MM.1S (cell line): Measurements from ENCODE around the gene AFG3L2.
A peak's percentile ranks its signal among the peaks of the same experiment; 100 is the strongest.

Experiments
- DNase-seq: peaks from one replicate; pipeline ENCODE4 v3.0.0-alpha.2; 2015
- H2AFZ ChIP-seq: fragments of 300-600 bp; sonication (generic); 2 replicates; pipeline ENCODE4 v1.6.0; 2016; ENCODE audit warnings: antibody characterized with exemption, low read length
- H3F3A ChIP-seq: fragments of 300-600 bp; sonication (generic); 2 replicates; pipeline ENCODE4 v1.6.1; 2016; ENCODE audit warnings: mild to moderate bottlenecking, antibody characterized with exemption, low read length, moderate library complexity, mixed read lengths; ENCODE audit not compliant: insufficient read depth
- H3K27ac ChIP-seq: fragments of 300-600 bp; sonication (generic); 2 replicates; pipeline ENCODE4 v1.5.1; 2016; ENCODE audit warnings: mild to moderate bottlenecking, low read length
- H3K27me3 ChIP-seq: fragments of 300-600 bp; sonication (generic); replicated peaks from 2 replicates; pipeline ENCODE4 v1.6.0; 2016; ENCODE audit warnings: low read length; ENCODE audit not compliant: insufficient read depth
- H3K36me3 ChIP-seq: fragments of 300-600 bp; sonication (generic); replicated peaks from 2 replicates; pipeline ENCODE4 v1.6.1; 2016; ENCODE audit warnings: mild to moderate bottlenecking, low read length, mixed read lengths; ENCODE audit not compliant: insufficient read depth
- H3K4me1 ChIP-seq: fragments of 300-600 bp; sonication (generic); 2 replicates; pipeline ENCODE4 v1.6.1; 2016; ENCODE audit warnings: low read length, mixed read lengths
- H3K4me2 ChIP-seq: fragments of 300-600 bp; sonication (generic); 2 replicates; pipeline ENCODE4 v1.6.0; 2016; ENCODE audit warnings: low read depth, low read length
- H3K4me3 ChIP-seq: fragments of 300-600 bp; sonication (generic); 2 replicates; pipeline ENCODE4 v1.5.1; 2016; ENCODE audit warnings: low read length, mixed read lengths
- H3K79me2 ChIP-seq: fragments of 300-600 bp; sonication (generic); 2 replicates; pipeline ENCODE4 v1.6.1; 2016; ENCODE audit warnings: mixed run types, low read length, mixed read lengths
- H3K9ac ChIP-seq: fragments of 300-600 bp; sonication (generic); 2 replicates; pipeline ENCODE4 v1.6.1; 2016; ENCODE audit warnings: low read length, mixed read lengths
- H3K9me2 ChIP-seq: fragments of 300-600 bp; sonication (generic); replicated peaks from 2 replicates; pipeline ENCODE4 v1.6.1; 2016; ENCODE audit warnings: mild to moderate bottlenecking, low read length, mixed read lengths; ENCODE audit not compliant: insufficient read depth
- H3K9me3 ChIP-seq: fragments of 300-600 bp; sonication (generic); replicated peaks from 2 replicates; pipeline ENCODE4 v1.6.1; 2016; ENCODE audit warnings: mild to moderate bottlenecking, low read length, mixed read lengths; ENCODE audit not compliant: insufficient read depth
- H4K20me1 ChIP-seq: fragments of 300-600 bp; sonication (generic); 2 replicates; pipeline ENCODE4 v1.6.1; 2016; ENCODE audit warnings: mild to moderate bottlenecking, low read length, moderate library complexity, mixed read lengths; ENCODE audit not compliant: insufficient read depth
- CTCF ChIP-seq: fragments of 300-600 bp; sonication (generic); IDR thresholded peaks from 2 replicates; pipeline ENCODE4 v1.5.1; 2016; ENCODE audit warnings: antibody characterized with exemption, low read length, mixed read lengths
- EZH2 ChIP-seq: fragments of 300-600 bp; sonication (generic); optimal IDR thresholded peaks from 2 replicates; pipeline ENCODE3; 2017; ENCODE audit warnings: low read depth, mild to moderate bottlenecking, antibody characterized with exemption, low read length, mixed read lengths
- EZH2phosphoT487 ChIP-seq: fragments of 300-600 bp; sonication (generic); IDR thresholded peaks from 2 replicates; pipeline ENCODE4 v1.6.1; 2018; ENCODE audit warnings: antibody characterized with exemption, low read length

Gene AFG3L2

GRCh38 chr18:12328179-12328823, 48.7 kb downstream of the AFG3L2 start:
- Histone ChIP-seq H3K9ac (no peak overlapping the region), H3K27ac (no peak overlapping the region)

GRCh38 chr18:12327510-12328178, 49.4 kb downstream of the AFG3L2 start:
- Histone ChIP-seq H3K9ac (no peak overlapping the region), H3K79me2 (peaks cover 2% of the 10 kb centered on the region; the same call in 1 of the 2 replicates), H3K27ac (no peak overlapping the region), H3K4me1 (no peaks in the 10 kb centered on the region), H3K4me2 (no peak overlapping the region), H3K36me3 (peaks cover 4% of the 10 kb centered on the region; the same call in 1 of the 2 replicates), H2AFZ (no peak overlapping the region), H3F3A (no peaks in the 10 kb centered on the region), H3K9me3 (no peaks in the 10 kb centered on the region), H3K4me3 (no peak overlapping the region), H4K20me1 (no peaks in the 10 kb centered on the region), H3K9me2 (no peaks in the 10 kb centered on the region), H3K27me3 (no peaks in the 10 kb centered on the region)
- TF ChIP-seq EZH2 (no peak), CTCF (peak; percentile 81), EZH2phosphoT487 (no peak)
- peak; percentile 24 for DNase-seq

More at GRCh38 chr18:12328179-12328823, 48.7 kb downstream of the AFG3L2 start:
- Histone ChIP-seq H4K20me1 (no peaks in the 10 kb centered on the region), H3K27me3 (no peaks in the 10 kb centered on the region), H2AFZ (no peak overlapping the region), H3K4me2 (no peak overlapping the region), H3K36me3 (peaks cover 4% of the 10 kb centered on the region; the same call in 1 of the 2 replicates), H3K79me2 (peaks cover 2% of the 10 kb centered on the region; the same call in 1 of the 2 replicates), H3K4me3 (no peak overlapping the region), H3K9me2 (no peaks in the 10 kb centered on the region), H3K9me3 (no peaks in the 10 kb centered on the region), H3K4me1 (no peaks in the 10 kb centered on the region), H3F3A (no peaks in the 10 kb centered on the region)
- TF ChIP-seq EZH2phosphoT487 (no peak), CTCF (no peak), EZH2 (no peak)
- no peak for DNase-seq

- Histone ChIP-seq H3K4me2 (no peak overlapping the region), H3K79me2 (peaks cover 2% of the 10 kb centered on the region; the same call in 1 of the 2 replicates), H3K27me3 (no peaks in the 10 kb centered on the region), H3K4me1 (no peaks in the 10 kb centered on the region), H3K9me2 (no peaks in the 10 kb centered on the region), H2AFZ (no peak overlapping the region), H3F3A (no peaks in the 10 kb centered on the region), H3K9ac (no peak overlapping the region), H3K4me3 (no peak overlapping the region), H3K27ac (no peak overlapping the region), H4K20me1 (no peaks in the 10 kb centered on the region), H3K36me3 (peaks cover 4% of the 10 kb centered on the region; the same call in 1 of the 2 replicates), H3K9me3 (no peaks in the 10 kb centered on the region)
- no peak for DNase-seq
- TF ChIP-seq CTCF (no peak), EZH2 (no peak), EZH2phosphoT487 (no peak)
Measured at GRCh38 chr18:12326711-12327460, 50.1 kb downstream of the AFG3L2 start.
